Immature natural killer cell (primary cell): ENCODE data around the gene TEX48. TPM values are rescaled to one million over a fixed set of nuclear protein-coding genes. Genes with fewer than 3 reads are reported as not detected.

Experiments used
- DNase-seq, 3 donors: peaks; one replicate each; pipeline ENCODE4 v3.0.0; 2022; ENCODE audit warnings: mixed read lengths in 1 of 3
- H3K27ac Mint-ChIP-seq, 6 donors: one replicate each; pipeline ENCODE4 v1.8.0; 2020; ENCODE audit warnings: mixed read lengths in 6 of 6, mild to moderate bottlenecking in 5 of 6, inconsistent platforms in 4 of 6, moderate library complexity in 3 of 6
- H3K27me3 Mint-ChIP-seq, 3 donors: one replicate each; pipeline ENCODE4 v1.8.0; 2020 to 2021; ENCODE audit warnings: low read depth in 3 of 3, mild to moderate bottlenecking in 3 of 3, mixed read lengths in 3 of 3, moderate library complexity in 3 of 3, inconsistent platforms in 1 of 3
- H3K36me3 Mint-ChIP-seq, 3 donors: one replicate each; pipeline ENCODE4 v1.8.0; 2020; ENCODE audit warnings: mixed read lengths in 3 of 3, inconsistent platforms in 2 of 3, mild to moderate bottlenecking in 2 of 3
- H3K4me1 Mint-ChIP-seq, 2 donors: one replicate each; pipeline ENCODE4 v1.8.0; 2020; ENCODE audit warnings: inconsistent platforms in 2 of 2, mild to moderate bottlenecking in 2 of 2, mixed read lengths in 2 of 2, moderate library complexity in 1 of 2
- H3K4me3 Mint-ChIP-seq, 5 donors: one replicate each; pipeline ENCODE4 v1.8.0; 2020; ENCODE audit warnings: mild to moderate bottlenecking in 5 of 5, mixed read lengths in 5 of 5, inconsistent platforms in 3 of 5, moderate library complexity in 3 of 5
- H3K9me3 Mint-ChIP-seq, 6 donors: one replicate each; pipeline ENCODE4 v1.8.0; 2020; ENCODE audit warnings: mild to moderate bottlenecking in 6 of 6, mixed read lengths in 6 of 6, inconsistent platforms in 4 of 6, moderate library complexity in 3 of 6
- polyA plus RNA-seq, 3 donors: library from polyadenylated mRNA; unstranded; fragments of 300-500 nt; fragmentation: Illumina TruSeq; gene quantifications; one replicate each; pipeline ENCODE4 v1.2.3, GENCODE V29; 2021

TEX48 gene
- polyA plus RNA-seq, 3 donors from 2014 or later: not detected

DNA sequence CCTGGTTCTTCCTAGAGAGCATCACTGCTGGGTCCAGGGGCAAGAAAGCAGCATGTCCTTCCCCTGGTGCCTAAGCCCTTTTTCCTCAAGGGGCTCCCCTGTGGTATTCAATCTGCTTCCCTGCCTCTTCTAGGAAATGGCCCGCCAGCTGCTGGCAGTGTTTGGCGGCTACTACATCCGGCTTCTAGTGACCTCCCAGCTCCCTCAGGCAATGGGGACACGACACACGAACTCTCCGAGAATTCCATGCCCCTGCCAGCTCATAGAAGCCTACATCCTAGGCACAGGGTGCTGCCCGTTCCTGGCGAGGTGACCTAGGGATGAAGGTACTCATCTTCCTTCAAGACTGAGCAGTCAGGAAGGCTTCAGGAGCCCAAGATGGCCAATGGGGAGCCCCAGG lies 39.0 kb downstream of the TEX48 start:
- no peak for DNase-seq

DNA sequence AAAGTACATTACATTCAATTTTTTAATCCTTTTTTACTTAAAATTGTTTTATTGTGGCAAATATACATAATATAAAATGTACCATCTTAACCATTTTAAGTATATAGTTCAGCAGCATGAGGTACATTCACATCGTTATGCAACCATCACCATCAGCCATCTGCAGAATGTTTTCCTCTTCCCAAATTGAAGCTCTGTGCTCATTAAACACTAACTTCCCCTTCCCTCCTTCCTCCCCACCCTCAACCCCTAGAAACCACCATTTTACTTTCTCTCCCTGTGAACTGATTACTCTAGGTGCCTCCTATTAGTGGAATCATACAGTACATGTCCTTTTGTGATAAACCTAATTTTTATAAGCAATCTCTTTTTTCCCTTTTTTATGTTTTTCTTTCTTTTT lies 40.0 kb downstream of the TEX48 start:
- Mint-ChIP-seq H3K4me3 (no peak overlapping the region), H3K27ac (no peak overlapping the region), H3K36me3 (peaks cover 14 to 46% (median 23%) of the 10 kb centered on the region in 3 donors), H3K27me3 (peaks cover 0 to 2% (median 0%) of the 10 kb centered on the region in 3 donors), H3K9me3 (no peaks in the 10 kb centered on the region), H3K4me1 (no peaks in the 10 kb centered on the region)
- no peak for DNase-seq

More for the DNA sequence above, 39.0 kb downstream of the TEX48 start:
- H3K4me3 Mint-ChIP-seq: no peak overlapping the region
- no peaks in the 10 kb centered on the region for H3K4me1 Mint-ChIP-seq
- peaks cover 19 to 50% (median 26%) of the 10 kb centered on the region in 3 donors for H3K36me3 Mint-ChIP-seq
- peaks cover 0 to 2% (median 0%) of the 10 kb centered on the region in 3 donors for H3K27me3 Mint-ChIP-seq
- no peak overlapping the region for H3K27ac Mint-ChIP-seq
- no peaks in the 10 kb centered on the region for H3K9me3 Mint-ChIP-seq

DNA sequence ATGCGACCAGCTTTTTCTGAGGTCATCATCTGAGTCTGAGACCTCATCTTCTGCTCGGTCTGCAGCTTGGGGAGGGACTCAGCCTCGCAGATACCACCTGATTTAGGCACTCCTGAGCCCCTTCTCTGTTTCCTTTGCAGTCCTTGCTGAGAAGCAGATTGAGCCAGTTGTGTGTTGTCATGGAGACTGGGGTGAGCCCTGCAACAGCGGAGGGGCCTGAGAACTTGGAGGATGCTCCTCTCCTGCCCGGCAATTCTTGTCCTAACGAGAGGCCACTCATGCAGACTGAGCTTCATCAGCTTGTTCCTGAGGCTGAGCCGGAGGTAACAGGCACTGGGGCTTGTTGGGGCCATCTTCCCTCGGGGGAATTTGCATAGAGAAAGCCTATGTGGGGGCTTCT lies 43.6 kb downstream of the TEX48 start:
- peaks cover 8 to 34% (median 16%) of the 10 kb centered on the region in 3 donors for H3K36me3 Mint-ChIP-seq

DNA sequence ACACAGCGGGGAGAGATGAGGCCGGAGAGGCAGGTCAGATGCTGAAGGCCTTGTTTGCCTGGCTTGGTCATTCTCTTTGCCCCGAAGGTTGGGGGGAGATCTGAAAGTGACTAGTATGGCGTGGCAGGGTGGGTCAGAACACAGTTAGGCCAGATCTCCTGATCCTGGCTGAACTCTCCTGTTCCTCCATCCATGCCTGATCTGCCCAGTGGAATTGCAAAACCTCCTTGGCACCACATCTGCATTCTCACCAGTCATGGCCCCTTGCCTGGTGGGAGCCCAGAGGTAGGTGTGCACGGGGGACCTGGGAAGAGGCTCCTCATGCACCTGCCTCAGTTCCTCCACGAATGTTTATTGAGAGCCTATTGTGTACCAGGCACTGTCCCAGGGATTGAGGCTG lies 47.6 kb downstream of the TEX48 start:
- H3K4me3 Mint-ChIP-seq: no peak overlapping the region
- peaks cover 0 to 5% (median 0%) of the 10 kb centered on the region in 3 donors for H3K27me3 Mint-ChIP-seq
- no peaks in the 10 kb centered on the region for H3K9me3 Mint-ChIP-seq
- peaks cover 17 to 43% (median 18%) of the 10 kb centered on the region in 3 donors for H3K36me3 Mint-ChIP-seq
- H3K27ac Mint-ChIP-seq: no peak overlapping the region
- no peak for DNase-seq
- H3K4me1 Mint-ChIP-seq: no peaks in the 10 kb centered on the region

More for the DNA sequence above, 43.6 kb downstream of the TEX48 start:
- Mint-ChIP-seq H3K9me3 (no peaks in the 10 kb centered on the region), H3K4me3 (no peak overlapping the region), H3K27ac (no peak overlapping the region), H3K27me3 (no peaks in the 10 kb centered on the region), H3K4me1 (no peaks in the 10 kb centered on the region)
- no peak for DNase-seq

DNA sequence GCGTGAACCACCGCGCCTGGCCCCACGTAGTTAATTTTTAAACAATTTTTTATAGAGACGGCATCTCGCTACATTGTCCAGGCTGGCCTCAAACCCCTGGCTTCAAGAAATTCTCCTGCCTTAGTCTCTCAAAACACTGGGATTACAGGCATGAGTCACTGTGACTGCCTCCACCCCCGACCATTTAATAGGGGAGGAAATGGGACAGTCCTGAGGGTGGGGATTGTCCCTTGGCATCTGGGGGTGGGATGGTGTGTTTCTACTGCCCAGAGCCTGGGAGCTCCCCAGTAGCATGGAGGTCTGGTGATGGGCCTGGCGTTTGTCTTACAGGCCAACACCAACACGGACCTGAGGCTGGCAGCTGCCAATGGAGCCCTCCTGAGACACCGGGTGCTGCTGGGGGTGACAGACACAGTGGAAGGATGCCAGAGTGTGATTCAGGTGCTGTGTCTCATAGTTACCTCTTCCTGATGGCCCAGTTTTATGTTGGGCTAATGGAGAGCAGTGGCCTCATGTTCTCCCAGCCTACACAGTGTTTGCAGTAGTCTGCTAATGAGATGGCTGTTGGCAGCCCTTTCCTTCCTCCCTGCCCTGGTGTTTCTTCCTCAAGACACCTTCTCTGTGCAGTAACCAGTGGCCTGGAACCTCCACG lies 48.4 kb downstream of the TEX48 start:
- Mint-ChIP-seq H3K4me3 (no peak overlapping the region), H3K36me3 (peaks cover 17 to 44% (median 21%) of the 10 kb centered on the region in 3 donors), H3K4me1 (no peaks in the 10 kb centered on the region), H3K27me3 (peaks cover 0 to 5% (median 0%) of the 10 kb centered on the region in 3 donors), H3K27ac (no peak overlapping the region), H3K9me3 (no peaks in the 10 kb centered on the region)
- DNase-seq: no peak

DNA sequence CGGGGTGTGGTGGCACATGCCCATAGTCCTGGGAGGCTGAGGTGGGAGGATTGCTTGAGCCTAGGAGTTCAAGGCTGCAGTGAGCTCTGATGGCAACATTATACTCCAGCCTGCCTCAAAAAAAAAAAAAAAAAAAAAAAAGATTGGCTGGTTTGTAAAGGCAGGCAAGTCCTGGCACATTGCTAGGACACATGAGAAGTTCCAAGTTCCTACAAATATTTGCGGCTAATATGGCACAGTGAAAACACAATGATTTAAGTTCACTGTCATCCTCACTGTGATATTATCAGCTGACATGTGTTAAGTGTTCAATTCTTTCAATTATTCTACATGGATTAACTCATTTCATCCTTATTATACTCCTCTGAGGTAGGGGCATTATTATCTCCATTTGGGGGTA lies 50.8 kb downstream of the TEX48 start:
- DNase-seq: no peak
- Mint-ChIP-seq H3K9me3 (no peaks in the 10 kb centered on the region), H3K4me3 (no peak overlapping the region), H3K27me3 (peaks cover 0 to 5% (median 0%) of the 10 kb centered on the region in 3 donors), H3K27ac (peak overlapping the region in 1 of 6 donors; percentile 32), H3K36me3 (peaks cover 23 to 56% (median 27%) of the 10 kb centered on the region in 3 donors), H3K4me1 (no peaks in the 10 kb centered on the region)

DNA sequence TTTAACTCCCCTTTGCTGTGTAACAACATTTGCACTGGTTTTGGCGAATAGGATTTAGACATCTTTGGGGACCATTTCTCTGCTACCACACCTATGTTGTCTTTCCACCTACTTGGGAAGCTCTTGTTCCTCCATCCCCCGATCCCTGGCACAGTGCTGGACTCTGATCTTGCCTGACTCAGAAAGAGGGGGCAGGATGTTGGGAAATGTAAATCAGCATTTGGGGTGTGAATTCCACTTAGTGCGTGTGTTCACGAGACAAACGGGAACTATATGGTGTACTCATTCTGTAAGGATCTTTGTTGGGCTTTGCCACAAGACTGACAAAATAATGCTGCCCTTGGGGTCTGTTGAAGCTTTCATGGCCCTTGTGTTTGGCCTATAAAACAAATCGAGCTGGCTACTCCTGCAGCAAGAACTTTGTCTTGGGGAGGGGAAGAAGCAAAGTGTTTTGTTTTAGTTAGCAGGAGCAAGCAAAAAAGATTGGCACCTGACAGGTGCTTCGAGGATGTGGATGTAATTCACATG lies 52.4 kb downstream of the TEX48 start:
- H3K27ac Mint-ChIP-seq: no peak overlapping the region
- peaks cover 22 to 49% (median 27%) of the 10 kb centered on the region in 3 donors for H3K36me3 Mint-ChIP-seq
- peaks cover 0 to 5% (median 0%) of the 10 kb centered on the region in 3 donors for H3K27me3 Mint-ChIP-seq

DNA sequence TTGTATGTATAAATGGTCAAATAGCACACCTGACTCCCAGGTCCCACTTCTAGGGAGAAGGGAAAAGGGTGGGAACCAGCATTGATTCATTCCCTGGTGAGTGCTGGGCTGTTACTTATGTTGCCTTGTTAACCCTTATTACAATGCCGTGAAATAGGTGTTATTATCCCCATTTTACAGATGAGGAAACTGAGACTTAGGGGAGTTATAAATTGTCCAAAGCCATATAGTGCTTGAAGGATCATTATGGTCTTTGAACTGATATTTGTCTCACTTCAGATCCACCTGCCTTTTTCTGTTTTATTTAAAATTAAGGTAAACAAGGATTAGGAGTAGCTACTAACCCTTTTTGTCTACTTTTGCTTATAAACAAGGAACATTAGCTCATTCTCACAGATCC lies 54.4 kb downstream of the TEX48 start:
- Mint-ChIP-seq H3K9me3 (no peaks in the 10 kb centered on the region), H3K4me3 (no peak overlapping the region), H3K27ac (no peak overlapping the region), H3K4me1 (no peaks in the 10 kb centered on the region), H3K27me3 (peaks cover 0 to 5% (median 0%) of the 10 kb centered on the region in 3 donors), H3K36me3 (peaks cover 27 to 38% (median 27%) of the 10 kb centered on the region in 3 donors)
- DNase-seq: no peak

More for the DNA sequence above, 52.4 kb downstream of the TEX48 start:
- Mint-ChIP-seq H3K4me1 (no peaks in the 10 kb centered on the region), H3K9me3 (no peaks in the 10 kb centered on the region), H3K4me3 (no peak overlapping the region)
- no peak for DNase-seq

DNA sequence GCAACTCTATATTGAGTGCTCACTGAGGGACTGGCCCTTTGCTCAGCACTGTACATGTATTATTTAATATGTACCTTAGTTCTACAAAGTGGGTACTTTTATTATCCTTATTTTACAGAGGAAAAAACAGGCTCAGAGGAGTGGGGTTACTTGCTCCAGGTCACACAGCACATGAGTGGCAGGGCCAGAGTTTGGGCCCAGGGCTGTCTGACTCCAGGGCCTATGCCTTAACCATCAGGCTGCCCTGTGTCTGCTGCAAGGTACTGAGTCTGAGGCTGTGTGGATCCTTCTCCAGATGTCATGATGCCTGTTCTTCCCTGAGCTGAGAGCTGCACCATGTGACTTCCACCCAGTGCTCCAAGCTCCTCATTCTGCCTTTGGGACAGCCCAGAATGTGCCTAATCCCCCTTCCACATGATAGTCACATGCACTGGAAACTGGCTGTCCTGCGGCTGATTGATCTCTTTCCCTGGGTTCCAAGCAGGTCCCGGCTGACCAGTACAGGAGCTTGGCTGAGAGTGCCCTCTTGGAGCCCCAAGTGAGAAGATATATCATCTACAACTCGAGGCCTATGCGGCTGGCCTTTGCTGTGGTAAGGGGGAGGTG lies 55.5 kb downstream of the TEX48 start:
- no peak for DNase-seq
- Mint-ChIP-seq H3K4me1 (no peaks in the 10 kb centered on the region), H3K4me3 (no peak overlapping the region), H3K9me3 (no peaks in the 10 kb centered on the region), H3K27ac (no peak overlapping the region), H3K27me3 (peaks cover 0 to 3% (median 2%) of the 10 kb centered on the region in 3 donors), H3K36me3 (peaks cover 31 to 43% (median 32%) of the 10 kb centered on the region in 3 donors)

DNA sequence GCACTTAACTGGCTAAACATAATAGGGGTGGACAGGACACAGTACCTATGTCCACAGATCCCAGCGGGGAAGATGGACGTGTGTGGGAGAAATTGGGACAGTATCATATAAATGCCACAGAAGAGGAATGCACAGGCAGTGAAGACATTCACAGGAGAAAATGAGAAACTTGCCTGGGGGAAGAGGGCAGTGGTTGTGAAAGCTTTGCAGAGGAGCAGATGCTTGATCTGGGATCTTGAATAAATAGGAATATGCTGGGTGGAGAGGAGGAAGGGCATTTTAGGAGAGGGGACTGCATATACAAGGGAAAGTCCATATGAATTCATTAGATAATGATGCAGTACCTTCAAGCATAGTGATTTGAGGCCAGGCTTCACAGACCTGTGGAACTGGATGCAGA lies 57.3 kb downstream of the TEX48 start:
- no peaks in the 10 kb centered on the region for H3K9me3 Mint-ChIP-seq
- no peak overlapping the region for H3K4me3 Mint-ChIP-seq
- H3K36me3 Mint-ChIP-seq: peaks cover 24 to 31% (median 26%) of the 10 kb centered on the region in 3 donors

DNA sequence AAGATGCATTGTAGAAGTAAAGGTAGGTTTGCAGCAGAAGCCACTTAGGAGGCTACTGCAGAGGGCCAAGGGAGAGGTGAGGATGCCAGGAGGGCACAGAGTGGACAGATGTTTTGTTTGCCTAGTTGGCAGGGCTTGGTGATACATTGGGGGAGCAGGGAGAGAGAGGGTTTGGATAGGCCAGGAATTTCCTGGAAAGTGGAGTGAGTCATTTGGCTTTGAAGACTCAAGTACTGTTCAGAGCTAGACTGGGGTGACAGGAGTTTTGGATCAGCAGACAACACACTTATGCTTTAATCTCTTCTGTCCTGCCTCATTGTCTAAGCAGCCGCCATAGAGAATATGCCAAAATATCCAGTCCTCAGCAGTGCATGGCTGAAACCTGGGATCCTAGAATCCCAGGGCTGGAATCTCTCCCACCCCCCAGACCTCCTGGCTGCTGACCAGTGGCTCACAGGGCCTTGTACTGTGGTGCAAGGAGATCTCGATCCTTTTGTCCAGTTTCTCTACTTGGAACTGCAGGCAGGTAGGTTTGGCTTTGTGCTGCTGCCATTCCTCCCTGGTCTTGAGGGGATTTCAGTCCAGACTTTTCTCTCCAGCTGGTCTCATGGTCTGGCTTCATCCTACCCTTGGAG lies 59.9 kb downstream of the TEX48 start:
- H3K4me1 Mint-ChIP-seq: peaks cover 13 to 16% of the 10 kb centered on the region in 2 donors
- H3K36me3 Mint-ChIP-seq: peaks cover 8 to 16% (median 12%) of the 10 kb centered on the region in 3 donors

More for the DNA sequence above, 57.3 kb downstream of the TEX48 start:
- no peak for DNase-seq
- Mint-ChIP-seq H3K4me1 (peaks cover 2% of the 10 kb centered on the region in 2 donors), H3K27me3 (peaks cover 0 to 2% (median 1%) of the 10 kb centered on the region in 3 donors), H3K27ac (no peak overlapping the region)

DNA sequence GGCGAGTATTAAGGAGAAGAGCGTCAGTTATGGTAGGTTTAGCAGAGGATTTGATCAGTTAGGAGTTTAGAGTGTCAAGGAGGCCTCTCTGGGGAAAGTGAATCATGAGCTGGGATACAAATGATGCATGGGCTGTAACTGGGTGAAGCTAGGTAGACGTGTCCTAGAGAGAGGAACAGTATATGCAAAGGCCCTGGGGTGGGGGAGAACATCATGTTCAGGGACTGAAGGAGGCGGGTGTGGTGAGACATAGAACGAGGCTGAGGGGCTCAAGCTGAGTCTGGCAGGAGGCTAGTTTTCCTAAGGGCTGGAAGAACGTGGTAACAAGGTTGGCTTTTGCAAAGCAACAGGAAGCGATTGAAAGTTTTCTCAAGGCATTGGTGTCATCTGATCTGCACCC lies 60.4 kb downstream of the TEX48 start:
- no peak for DNase-seq
- Mint-ChIP-seq H3K4me3 (no peak overlapping the region), H3K27me3 (peaks cover 4 to 7% (median 5%) of the 10 kb centered on the region in 3 donors), H3K27ac (peak overlapping the region in 1 of 6 donors; percentile 14), H3K4me1 (peaks cover 13 to 22% of the 10 kb centered on the region in 2 donors), H3K9me3 (no peaks in the 10 kb centered on the region), H3K36me3 (peaks cover 8 to 16% (median 12%) of the 10 kb centered on the region in 3 donors)

More for the DNA sequence above, 59.9 kb downstream of the TEX48 start:
- no peak for DNase-seq
- H3K4me3 Mint-ChIP-seq: no peak overlapping the region
- no peak overlapping the region for H3K27ac Mint-ChIP-seq
- H3K9me3 Mint-ChIP-seq: no peaks in the 10 kb centered on the region
- peaks cover 4 to 7% (median 5%) of the 10 kb centered on the region in 3 donors for H3K27me3 Mint-ChIP-seq

DNA sequence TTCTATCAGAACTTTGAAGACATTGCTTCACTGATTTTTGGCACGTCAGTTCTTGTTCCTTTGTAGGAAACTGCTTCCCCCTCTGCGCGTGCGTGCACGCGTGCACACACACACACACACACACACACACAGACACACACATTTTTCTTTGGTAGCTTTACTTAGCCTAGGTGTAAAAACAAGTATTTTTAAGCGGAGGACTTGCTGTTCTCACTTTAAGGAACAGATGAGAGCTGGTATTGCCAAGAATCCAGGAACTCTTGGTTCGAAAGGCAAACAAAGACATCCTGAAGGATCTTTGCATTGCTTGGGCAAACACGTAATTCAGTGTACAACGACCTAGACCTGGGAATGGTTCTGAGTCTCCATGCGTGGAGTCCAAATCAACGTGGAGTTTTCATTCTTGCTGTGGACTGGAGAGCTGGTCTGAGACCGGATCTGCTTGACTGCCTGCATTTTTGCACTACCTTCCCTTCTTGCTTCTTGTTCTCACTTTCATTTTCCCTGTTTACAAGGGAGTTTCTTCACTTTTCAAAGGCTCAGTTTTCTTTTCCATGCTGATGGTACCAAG lies 62.7 kb downstream of the TEX48 start:
- peak; percentile 17 to 28 (median 21) for DNase-seq
- H3K4me1 Mint-ChIP-seq: peaks cover 13 to 27% of the 10 kb centered on the region in 2 donors
- H3K36me3 Mint-ChIP-seq: peaks cover 6 to 12% (median 8%) of the 10 kb centered on the region in 3 donors
- peak overlapping the region; percentile 83 to 95 (median 92) for H3K27ac Mint-ChIP-seq
- H3K27me3 Mint-ChIP-seq: peaks cover 4 to 7% (median 5%) of the 10 kb centered on the region in 3 donors
- H3K9me3 Mint-ChIP-seq: no peaks in the 10 kb centered on the region
- peak overlapping the region; percentile 84 to 93 (median 88) for H3K4me3 Mint-ChIP-seq
